Measurements from ENCODE around the gene ENPP7.

The ENPP7 gene

GRCh38 chr17:79704691-79705090, 26.1 kb upstream of the ENPP7 start:
- no peak for DNase-seq

- no peak for DNase-seq
Measured at GRCh38 chr17:79705674-79706073, 25.1 kb upstream of the ENPP7 start.

DNA sequence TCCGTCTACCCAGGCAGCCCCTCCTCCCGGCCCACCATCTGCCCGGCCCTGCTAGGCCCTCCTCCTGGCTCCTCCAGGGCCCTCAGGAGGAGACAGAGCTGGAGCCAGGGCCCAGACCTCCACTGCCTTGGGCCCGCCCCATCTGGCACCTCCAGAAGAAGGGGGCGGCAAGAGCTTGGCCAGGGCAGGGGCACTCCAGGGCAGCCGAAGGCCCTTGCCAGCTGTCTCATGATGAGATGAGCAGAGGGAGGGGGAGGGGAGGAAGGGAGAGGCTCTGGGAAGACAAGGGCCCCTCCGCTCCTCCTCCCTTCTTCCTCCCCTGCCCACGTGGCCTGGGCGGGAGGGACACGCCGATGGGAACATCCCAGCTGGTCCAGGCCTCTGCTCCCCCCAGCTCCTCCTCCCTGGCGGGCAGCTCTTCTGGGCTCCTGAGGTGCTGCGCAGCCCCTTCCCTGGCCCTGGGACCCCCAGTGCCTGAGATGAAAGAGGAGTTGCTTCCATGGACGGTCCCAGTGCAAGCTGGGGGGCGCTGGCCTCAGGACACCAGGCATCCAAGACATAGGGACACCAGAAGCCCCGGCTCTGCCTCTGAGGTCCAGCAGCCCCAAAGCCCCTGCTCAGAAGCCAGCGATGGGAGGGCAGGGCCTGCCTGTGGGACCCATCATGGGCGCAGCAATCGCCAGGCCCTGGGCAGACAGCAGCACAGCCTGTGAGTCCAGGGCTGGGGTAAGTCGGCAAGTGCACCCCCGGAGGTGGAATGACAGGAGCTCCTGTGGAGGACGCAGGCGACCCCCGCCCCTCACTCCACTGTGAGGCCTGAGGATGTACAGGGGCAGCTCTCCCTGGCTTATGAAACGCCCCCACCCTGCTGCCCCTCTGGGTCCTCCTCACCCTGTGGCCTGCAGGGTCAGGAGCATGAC, 23.6 kb upstream of the ENPP7 start:
- DNase-seq: no peak

- peak; percentile 10 to 36 (median 20) for DNase-seq
Measured at GRCh38 chr17:79707931-79708891, 22.5 kb upstream of the ENPP7 start.

GRCh38 chr17:79711715-79712305, 18.9 kb upstream of the ENPP7 start:
- DNase-seq: no peak

DNA sequence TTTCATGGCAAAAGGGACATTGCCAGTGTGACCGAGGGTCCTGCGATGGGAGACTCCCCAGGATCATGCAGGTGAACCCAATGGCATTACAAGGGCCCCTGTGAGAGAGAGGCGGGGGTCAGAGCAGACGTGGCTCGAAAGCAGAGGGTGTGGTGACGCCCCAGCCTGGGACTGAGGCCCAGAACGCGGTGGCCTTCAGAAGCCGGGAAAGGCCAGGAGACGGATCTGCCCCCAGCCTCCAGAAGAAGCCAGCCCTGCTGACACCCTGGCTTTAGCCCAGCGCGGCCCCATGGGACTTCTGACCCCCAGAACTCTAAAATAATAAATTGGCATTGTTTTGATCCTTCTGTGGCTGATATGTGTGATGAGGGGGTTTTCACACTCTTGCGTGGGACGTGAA, 17.4 kb upstream of the ENPP7 start:
- no peak for DNase-seq

- no peak for DNase-seq
Measured at GRCh38 chr17:79714176-79715097, 16.3 kb upstream of the ENPP7 start.

GRCh38 chr17:79715098-79715942, 15.4 kb upstream of the ENPP7 start:
- no peak for DNase-seq

- DNase-seq: no peak
Measured at GRCh38 chr17:79715943-79716797, 14.6 kb upstream of the ENPP7 start.

GRCh38 chr17:79720705-79721292, 9.9 kb upstream of the ENPP7 start:
- DNase-seq: no peak

- no peak for DNase-seq
Measured at GRCh38 chr17:79721993-79722671, 8.6 kb upstream of the ENPP7 start.

- no peak for DNase-seq
Measured at GRCh38 chr17:79722787-79723186, 8.0 kb upstream of the ENPP7 start.

DNA sequence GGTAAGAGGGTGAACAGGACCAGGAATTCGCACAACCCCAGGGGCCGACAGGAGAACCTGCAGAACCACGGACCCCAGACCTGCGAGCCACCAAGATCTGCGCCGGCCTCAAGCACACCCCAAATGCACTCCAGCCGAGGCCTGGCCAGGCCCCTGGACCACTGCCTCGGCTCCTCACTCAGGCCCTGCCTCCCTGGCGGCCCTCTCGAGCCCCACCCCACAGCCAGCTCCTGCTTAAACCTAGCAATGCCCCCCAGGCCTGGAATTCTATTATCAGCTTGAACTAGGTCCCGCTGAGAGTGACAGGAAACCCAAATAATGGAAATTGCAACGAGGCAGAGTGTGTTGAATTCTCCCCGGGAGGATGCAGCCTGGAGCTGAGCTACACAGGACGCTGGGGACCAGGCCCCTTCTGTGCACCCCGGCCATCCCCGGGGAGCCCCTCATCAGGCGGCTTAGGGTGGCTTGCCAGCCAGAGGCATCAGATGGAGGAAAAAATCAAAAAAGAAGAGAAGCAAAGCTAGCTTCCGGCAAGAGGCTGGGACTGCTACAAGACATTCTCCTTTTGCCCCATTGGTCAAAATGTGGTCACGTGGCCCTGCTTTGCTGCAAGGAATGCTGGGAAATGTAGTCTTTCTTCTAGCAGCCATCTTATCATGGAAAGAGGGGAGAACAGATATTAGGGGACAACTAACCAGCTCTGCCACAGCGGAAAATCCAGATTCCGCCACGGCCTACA, 2.4 kb upstream of the ENPP7 start:
- peak; percentile 50 to 61 (median 54) for DNase-seq

DNA sequence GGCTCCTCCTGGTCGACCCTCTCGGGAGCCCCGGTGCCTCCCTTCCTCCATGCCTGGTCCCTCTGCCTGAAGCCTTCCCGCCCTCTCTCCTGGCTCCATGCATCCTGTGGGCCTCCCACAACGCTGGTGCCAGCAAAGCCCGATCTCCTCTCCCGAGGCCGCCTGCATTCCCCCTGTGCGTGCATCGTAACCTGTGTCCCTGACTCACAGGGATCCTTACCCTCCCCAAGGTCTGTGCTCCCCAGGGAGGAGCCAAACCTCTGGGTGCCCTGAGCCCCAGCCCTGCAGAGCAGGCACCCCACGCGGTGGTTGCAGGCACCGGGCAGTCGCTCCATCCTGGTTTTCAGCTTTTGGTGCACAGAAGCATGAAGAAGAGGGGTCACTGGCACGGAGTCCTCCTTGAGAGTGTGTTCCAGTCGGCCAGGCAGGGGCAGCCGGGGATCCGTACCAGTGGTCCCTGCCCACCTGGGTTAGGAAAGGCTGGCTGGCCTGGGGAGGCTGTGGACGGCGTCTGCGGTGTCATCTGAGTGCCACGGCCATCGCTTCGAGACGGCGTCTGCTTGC, 1.8 kb upstream of the ENPP7 start:
- DNase-seq: no peak

DNA sequence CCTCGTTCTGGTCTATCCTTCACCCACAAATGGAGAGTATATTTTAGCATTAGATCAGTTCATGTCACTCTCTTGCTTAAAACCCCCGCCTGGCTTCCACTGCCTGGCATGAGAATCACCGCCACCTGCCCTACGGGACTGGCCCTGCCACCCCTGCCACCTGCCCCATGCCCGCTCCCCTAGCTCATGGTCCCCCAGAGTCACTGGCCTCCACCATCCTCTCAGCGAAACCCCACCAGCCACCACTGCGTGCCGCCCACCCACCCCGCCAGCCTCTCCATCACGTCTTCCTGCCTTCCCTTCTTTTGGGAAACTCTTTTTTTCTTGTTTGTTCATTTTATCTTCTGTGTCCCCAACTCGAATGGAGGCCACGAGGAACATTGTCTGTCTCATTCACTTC, 982 bp upstream of the ENPP7 start:
- no peak for DNase-seq

- DNase-seq: no peak
Measured at GRCh38 chr17:79730437-79730768, 340 bp upstream of the ENPP7 start.

DNA sequence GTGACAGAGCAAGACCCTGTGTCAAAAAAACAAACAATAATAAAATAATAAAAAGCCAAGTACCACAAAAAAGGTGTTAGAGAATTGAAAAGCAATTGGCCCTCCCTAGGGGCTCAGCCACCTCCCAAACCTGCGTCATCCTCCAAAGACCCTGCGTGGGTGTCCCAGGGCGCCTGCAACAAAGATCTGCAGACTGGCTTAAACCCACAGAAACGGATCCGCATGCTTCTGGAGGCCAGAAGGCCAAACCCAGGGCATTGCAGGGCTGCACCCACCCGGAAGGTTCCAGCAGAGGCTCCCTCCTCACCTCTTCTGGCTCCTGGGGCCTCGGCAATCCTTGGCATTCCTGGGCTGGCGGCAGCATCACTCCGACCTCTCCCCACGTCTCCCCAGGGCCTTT, 1.5 kb downstream of the ENPP7 start:
- no peak for DNase-seq

All from activated CD4-positive, CD25-positive, alpha-beta regulatory T cell (primary cell).